SKM-1 treated with dmso at 0.1 percent for 144 hours (cell line): ENCODE measurements around the gene TTC31.

Experiments
- DNase-seq: peaks from one replicate; lab custom pipeline; 2025; ENCODE audit not compliant: unreplicated experiment; lab: John Stamatoyannopoulos, UW

TTC31 gene

DNA sequence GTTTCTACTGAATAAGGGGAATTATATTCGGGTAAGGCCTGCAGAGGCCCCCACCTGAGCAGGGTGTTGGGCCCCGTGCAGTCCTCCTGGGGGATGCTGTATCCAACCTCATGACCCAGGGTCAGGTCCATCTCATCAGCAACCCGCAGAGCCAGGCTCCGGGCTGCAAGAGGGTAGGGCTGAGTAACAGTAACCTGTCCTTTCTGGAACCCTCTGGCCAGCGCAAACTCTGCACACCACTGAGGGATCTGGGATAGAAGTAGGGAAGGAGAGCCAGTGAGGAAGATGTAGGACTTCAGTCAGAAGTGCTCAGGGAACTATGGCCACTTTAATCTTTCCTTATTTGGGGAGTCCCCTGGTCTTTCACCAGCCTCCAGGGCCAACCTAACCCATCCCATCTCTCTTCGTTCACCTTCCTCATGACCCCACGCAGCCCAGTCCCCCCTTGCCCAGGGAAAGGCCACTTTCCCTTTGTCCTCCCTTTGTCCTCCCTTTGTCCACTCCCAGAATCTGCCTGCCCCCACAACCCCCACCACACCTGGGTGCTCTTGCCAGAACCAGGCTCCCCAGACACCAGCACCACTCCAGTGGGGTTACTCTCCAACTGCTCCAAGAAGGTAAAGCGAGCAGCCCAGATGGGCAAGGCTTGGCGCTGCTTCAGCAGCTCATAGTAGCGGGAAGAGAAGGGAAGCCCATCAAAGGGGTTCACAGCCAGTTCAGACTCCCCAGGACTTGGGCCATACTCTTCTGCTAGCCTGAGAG is 42.3 kb downstream of the TTC31 start:
- DNase-seq, result no peak

- DNase-seq, result peak; percentile 54
Measured at GRCh38 chr2:74525717-74526648, 43.1 kb downstream of the TTC31 start, which contains the start of gene DQX1. TSS of gene DQX1 (minus strand) at chr2:74526231. CDS start at chr2:74525729, 502 bp downstream.

GRCh38 chr2:74526649-74527230 is 43.9 kb downstream of the TTC31 start:
- DNase-seq, result no peak

DNA sequence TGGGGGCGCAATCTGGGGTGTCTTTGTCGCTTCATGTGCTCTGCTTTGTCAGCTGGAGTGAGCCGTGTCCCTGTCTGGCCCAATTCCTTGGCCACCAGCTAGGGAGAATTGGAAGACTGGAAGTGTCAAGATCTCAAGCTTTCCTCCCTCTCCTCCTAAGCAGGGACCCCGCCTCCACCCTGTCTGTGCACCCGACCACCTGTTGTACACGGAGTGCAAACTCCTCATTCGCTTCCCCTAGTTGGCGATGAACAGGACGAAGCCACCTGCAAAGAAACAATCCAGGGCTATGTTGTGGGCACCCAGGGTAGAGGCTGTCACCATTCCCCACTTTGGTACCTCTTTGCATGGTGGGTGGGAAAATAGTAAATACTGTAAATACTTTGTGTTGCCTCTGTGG is 44.9 kb downstream of the TTC31 start:
- no peak for DNase-seq

DNA sequence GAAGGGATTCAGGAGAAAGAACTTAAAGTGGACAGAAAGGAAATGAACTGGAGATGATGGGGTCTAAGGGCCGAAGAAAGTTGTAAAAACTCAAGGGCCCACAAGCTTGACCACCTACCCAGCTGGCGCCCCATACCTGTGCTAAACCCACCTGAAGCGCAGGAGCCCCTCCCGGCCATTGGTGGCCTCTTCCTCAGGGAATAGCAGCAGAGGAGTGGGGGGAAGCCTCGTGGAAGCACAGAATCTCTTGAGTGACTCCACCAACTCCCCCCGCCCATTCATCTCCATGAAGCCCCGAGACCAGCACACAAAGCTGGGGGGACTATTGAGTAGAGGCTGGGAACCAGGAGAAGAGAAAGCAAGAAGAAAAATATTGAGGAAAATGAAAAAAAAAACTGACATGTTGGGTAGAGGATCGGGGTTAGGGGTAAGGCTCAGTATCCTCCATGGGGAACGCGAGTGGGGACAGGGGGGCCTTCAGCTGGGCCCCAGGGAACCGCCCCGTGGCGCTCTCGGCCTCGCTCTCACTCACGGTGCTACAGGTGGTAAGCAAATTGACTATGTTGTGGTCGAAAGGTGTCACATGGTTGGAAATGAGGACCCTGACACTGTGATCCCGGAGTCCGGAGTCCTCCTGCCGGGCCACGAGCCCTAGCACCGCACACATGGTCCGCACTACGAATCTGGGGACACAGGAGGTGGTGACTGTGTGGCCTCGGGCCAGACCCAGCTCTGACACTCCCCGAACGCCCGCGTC is 45.9 kb downstream of the TTC31 start:
- DNase-seq, result no peak

DNA sequence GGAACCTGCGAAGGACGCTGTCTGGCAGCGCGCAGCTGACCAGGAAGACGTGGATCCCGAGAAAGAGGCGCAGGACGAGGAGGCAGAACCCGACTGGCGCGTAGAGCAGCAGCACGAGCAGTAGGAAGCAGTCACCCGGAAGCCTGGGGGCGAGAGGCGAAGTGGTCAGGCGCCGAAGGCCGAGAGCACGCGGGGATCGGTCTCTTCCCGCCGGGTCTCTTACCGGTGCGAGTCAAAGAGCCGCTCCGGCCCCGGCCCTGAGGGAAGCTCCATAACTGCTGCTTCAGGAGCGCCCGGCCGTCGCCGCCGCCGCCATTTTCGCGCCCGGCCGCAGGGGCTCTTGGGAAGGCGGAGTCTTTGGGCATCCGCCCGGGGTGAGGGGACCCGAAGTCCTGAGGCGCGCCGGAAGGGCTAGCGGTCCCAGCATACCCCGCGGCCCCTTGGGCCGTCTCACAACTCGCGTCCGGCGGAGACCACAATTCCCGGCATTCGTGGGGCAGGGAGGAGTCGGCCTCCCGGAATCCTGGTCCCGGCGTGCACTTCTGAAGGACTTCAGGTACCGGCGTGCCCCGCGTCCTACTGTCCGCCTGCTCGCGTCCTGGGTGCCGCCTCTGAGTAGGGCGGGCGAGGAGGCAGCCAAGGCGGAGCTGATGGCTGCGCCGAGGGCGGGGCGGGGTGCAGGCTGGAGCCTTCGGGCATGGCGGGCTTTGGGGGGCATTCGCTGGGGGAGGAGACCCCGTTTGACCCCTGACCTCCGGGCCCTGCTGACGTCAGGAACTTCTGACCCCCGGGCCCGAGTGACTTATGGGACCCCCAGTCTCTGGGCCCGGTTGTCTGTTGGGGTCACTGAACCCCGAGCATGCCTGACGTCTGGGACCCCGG is 46.7 kb downstream of the TTC31 start, which contains the start of the genes AUP1 and HTRA2:
AUP1 (minus strand) TSS at position 350 of the 882 bp plus-strand sequence; CDS start at position 273, 77 bp downstream.
HTRA2 (plus strand) TSS at position 577 of the 882 bp plus-strand sequence; CDS start at position 651, 74 bp downstream.
- DNase-seq, result peak; percentile 98

DNA sequence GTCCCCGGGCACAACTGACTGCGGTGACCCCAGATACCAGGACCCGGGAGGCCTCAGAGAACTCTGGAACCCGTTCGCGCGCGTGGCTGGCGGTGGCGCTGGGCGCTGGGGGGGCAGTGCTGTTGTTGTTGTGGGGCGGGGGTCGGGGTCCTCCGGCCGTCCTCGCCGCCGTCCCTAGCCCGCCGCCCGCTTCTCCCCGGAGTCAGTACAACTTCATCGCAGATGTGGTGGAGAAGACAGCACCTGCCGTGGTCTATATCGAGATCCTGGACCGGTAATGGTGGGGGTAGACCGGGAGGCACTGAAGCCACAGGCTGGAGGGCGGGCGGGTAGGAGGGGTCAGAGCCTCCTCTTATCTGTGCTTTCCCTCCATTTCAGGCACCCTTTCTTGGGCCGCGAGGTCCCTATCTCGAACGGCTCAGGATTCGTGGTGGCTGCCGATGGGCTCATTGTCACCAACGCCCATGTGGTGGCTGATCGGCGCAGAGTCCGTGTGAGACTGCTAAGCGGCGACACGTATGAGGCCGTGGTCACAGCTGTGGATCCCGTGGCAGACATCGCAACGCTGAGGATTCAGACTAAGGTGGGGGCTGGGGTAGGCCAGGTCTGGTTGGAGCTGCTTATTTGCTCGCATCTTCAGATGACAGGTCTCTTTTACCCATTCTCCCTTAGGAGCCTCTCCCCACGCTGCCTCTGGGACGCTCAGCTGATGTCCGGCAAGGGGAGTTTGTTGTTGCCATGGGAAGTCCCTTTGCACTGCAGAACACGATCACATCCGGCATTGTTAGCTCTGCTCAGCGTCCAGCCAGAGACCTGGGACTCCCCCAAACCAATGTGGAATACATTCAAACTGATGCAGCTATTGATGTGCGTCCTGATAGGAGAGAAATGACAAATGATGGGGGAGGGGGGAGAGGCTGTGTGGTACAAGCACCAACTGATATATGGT is 47.6 kb downstream of the TTC31 start:
- no peak for DNase-seq

DNA sequence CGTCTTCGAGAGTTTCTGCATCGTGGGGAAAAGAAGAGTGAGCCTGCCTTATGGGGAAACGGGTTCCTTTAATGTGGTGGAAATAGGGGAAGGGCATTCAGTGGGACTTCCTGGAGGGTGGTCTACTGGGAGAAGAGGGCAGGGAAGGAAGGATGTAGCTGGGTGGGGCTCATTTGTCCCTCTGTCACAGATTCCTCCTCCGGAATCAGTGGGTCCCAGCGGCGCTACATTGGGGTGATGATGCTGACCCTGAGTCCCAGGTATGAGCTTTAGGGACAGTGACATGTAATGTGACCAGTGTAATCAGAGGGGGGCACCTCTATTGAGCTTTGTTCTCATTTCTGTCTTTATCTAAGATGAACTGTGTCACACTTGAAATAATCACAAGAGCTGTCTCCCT is 48.8 kb downstream of the TTC31 start:
- no peak for DNase-seq

DNA sequence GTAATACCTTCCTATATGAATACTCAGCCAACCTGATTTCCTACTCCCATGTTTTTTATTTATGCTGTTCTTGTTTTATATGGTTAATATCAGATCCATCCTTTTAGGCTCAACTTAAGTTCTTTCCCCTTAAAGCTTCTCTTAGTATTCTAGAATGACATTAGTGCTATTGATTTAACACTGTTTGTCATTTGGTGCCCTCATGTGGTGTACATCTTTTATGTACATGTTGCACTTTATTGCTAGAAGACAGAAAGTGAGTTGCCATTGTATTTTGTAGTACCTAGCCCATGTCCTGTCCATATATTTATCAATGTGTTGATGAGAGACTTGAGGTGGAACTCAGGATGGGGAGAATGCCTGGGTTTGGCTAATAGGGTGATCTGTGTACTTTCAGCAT is 49.3 kb downstream of the TTC31 start:
- no peak for DNase-seq

- DNase-seq, result no peak
Measured at GRCh38 chr2:74533464-74533863, 50.6 kb downstream of the TTC31 start.

GRCh38 chr2:74534411-74534810 is 51.5 kb downstream of the TTC31 start:
- DNase-seq, result no peak

GRCh38 chr2:74535440-74535965 is 52.6 kb downstream of the TTC31 start:
- no peak for DNase-seq

DNA sequence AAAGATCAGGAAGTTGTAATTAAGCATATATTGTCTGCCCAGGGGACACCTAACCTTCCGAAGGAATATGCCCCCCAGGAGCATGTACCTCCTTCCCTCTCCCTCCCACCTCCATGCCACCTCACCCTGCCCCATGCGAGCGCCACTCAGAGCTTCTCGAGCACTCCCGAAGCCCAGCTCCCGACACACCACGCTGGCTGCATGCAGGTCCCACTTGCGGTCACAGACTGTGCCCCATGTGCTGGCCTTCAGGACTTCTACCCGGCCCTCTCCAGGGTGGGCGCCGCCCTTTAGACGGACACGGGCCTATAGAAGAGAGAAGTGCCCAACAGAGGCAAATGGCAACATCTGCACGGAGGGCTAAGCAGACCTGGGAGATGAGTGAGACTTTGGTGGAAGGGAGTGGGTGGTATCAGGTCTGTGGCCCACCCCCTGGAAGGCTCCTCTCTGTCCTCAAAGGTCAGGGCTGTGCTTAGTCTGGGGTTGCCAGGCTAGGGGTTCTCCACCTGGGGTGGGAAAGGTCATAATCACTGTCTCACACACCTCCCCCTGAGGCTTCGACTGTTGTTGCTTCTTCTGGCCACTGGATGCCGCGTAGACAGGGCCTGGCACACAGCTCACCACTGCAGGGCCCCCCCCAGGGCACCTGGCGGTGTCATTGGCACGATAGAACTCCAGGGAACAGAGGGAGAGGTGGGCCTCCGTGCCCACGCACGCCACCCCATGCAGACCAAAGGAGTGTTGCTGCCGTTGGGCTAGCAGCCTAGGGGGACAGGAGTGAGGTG is 53.5 kb downstream of the TTC31 start:
- no peak for DNase-seq

- DNase-seq, result no peak
Measured at GRCh38 chr2:74537140-74537539, 54.3 kb downstream of the TTC31 start.

GRCh38 chr2:74538881-74539339 is 56.0 kb downstream of the TTC31 start:
- DNase-seq, result no peak

DNA sequence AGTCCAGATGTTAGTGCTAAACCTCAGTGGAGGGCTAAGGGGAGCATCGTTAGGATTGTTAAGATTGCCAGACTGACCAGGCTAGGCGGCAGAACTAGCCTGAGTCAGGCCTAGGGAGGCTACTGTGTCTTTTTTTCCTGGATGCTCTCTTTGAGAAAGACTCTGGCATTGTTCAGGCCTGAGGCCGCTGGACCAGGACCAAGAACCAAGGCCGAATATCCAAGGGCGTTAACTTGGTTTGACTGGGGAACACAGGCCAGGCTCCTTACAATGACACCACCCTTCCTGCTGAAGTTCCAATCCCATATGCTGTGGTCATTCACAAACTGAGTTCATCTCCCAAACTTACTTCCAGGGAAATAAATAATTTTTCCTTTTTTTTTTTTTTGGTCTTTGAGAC is 57.4 kb downstream of the TTC31 start:
- DNase-seq, result no peak

GRCh38 chr2:74542978-74543377 is 60.1 kb downstream of the TTC31 start:
- no peak for DNase-seq
